GM18520 (cell line): ENCODE measurements around the gene PDE4D.
"Not testable (repeated sequence)": the region's sequence is repeated elsewhere in the genome, so short reads cannot be mapped to it uniquely, and the experiment has no call there.

Experiments
- ATAC-seq: cut with Tn5 transposase; IDR thresholded peaks from one replicate; pipeline ENCODE4 v1.9.1; 2021; ENCODE audit not compliant: unreplicated experiment

The PDE4D gene

DNA sequence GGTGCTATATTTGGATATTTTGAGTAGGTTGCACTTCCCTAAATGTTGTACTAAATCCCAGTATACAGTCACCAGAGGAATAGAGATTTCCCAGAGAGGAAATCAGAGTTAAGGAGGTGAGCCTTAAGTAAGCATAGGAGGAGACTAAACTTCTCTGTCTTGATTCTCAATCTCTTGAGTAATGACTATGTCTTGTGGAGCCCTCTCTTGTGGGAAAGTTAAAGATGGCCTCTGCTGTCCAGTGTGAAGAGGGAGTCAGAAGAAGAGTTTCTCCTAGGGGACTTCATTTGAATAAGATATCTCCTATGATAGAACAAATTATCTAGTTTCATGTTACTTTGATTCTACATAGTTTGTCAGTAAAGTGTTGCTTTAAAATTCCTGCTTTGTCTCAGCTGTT is 502.5 kb downstream of the PDE4D start:
- no peak for ATAC-seq

GRCh38 chr5:59390074-59390659 is 503.4 kb downstream of the PDE4D start:
- no peak for ATAC-seq

- ATAC-seq: no peak
Measured at GRCh38 chr5:59387127-59387526, 506.4 kb downstream of the PDE4D start.

DNA sequence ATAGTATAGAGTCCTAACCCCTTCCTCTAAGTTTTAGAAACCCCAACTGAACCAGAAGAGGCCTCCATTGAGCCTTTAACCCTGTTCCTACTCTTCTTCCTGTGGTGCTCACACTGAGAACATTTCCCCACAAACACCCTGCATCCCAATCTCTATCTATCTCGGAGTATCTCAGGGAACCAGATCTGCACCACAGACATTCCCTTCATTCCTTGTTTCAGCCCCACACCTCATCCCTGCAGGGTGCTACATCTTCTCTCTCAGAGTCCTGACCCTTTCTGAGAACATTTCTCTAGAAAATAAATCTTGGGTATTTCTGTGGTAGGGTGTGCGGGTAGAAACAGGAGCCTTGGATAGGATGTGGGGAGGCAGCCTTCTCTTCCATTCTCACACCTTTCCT is 507.8 kb downstream of the PDE4D start:
- no peak for ATAC-seq

DNA sequence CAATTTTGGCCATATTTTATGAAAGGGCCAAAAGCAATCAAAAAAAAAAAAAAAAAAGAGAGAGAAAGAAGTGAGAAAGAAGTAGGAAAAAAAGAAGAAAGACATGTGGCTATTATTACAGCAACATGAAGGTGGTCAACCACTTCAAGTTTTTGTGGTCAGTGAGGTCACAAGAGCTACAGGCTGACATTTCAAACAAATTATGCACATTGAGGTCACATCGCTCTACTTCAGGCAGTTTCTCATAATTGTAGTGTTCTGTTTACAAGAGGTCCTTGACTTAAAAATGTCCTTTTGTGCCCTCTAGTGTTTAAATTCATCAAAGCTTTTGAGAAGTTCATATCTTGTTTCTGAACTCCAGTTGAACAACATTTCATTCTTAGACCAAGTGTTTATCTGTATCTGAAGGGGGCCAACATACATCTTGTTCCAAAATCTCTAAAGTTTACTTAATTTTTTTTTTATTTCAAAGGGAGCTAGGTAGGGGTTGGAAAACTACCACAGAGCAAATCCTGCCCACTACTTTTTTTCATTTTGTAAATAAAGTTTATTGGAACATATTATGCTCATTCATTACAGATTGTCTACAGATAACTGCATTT is 513.1 kb downstream of the PDE4D start:
- peak; percentile 99 for ATAC-seq

- ATAC-seq: not testable (repeated sequence)
Measured at GRCh38 chr5:59374036-59374435, 519.5 kb downstream of the PDE4D start.

GRCh38 chr5:59371525-59372127 is 521.9 kb downstream of the PDE4D start:
- no peak for ATAC-seq

- no peak for ATAC-seq
Measured at GRCh38 chr5:59368951-59369350, 524.6 kb downstream of the PDE4D start.

- no peak for ATAC-seq
Measured at GRCh38 chr5:59367791-59368394, 525.6 kb downstream of the PDE4D start.

- no peak for ATAC-seq
Measured at GRCh38 chr5:59366784-59367183, 526.7 kb downstream of the PDE4D start.

DNA sequence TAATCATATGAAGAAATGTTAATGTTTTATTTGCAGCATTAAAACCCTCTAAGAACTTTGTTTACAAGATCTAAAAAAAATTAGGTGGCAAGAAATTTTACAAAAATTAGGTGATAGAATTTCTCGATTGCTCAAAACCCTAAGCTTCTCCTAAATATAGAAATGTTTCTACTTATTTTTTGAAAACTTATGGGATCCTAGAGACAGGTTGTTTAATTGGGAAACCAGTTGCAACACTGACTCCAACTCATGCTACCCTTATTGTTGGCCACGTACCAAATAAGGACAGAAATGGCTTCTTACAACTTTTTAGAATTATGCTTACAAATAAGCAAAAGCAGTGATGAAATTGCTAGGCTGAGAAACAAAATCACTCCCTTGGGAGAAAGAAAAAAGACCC is 531.1 kb downstream of the PDE4D start:
- ATAC-seq: no peak

- no peak for ATAC-seq
Measured at GRCh38 chr5:59361454-59361853, 532.1 kb downstream of the PDE4D start.

- ATAC-seq: no peak
Measured at GRCh38 chr5:59360130-59360555, 533.4 kb downstream of the PDE4D start.

DNA sequence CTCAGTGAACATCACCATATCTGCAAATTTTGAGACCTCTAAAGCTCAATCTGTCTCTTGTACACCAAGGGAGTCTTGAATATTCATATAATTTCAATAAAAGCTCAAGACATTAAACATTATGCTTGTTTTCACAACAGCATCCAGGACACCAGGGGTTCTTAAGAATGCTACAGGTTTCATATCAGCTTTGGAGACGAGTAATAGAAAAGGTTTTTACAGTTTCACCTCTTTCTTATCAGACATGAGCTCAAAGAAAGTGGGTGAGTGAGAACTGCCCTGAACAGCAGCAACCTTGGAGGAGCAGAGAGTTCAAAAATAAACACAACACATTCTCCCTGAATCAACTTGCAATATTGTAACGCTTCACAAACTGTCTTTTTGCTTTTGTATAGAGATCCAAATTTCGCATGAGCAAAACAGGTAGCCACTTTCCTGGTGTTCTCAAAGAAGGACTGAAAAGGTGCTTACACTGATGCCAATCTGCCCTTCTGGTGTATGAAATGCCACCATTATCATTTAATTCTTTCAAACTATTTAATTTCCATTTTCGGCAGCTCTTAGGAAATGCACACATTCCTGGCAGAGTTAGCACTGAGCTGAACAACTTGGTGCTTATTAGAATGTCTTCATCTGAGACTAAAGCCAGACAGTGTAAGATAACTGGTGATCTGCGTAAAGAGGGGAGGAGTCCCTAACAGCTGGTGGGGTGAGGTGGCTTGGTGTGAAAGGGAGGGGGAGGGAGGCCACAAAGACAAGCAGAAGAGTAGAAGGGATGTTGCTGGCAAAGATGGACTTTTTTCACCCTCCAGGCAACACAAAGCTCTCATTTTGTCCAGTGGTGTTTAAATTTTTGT is 535.3 kb downstream of the PDE4D start:
- no peak for ATAC-seq

DNA sequence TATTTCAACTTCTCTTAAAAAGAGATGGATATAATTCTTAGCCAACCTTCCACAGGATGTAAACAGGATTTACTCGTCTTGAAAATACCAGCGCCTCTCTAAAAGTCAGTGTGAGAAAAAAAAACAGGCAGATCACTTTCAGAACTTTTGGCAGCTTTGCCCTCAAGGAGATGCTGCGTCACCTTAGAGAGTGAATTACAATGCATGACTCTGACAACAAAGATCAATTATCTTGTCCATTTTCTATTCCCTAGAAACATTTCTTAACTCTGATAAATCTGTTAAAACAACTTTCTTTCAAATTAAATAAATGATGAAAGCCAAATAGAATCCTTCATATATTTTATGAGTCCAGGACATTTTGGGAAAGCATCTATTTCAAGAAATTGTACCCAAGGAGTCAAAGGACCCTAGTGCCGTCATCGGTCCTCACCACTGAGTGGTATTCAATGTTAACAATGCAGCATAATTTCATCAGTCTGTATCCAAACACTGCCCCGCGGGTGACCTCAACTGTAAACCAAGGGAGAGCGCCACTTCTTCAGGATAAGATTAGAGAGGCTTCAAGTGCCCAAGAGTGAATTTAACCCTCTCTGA is 536.0 kb downstream of the PDE4D start:
- ATAC-seq: no peak

DNA sequence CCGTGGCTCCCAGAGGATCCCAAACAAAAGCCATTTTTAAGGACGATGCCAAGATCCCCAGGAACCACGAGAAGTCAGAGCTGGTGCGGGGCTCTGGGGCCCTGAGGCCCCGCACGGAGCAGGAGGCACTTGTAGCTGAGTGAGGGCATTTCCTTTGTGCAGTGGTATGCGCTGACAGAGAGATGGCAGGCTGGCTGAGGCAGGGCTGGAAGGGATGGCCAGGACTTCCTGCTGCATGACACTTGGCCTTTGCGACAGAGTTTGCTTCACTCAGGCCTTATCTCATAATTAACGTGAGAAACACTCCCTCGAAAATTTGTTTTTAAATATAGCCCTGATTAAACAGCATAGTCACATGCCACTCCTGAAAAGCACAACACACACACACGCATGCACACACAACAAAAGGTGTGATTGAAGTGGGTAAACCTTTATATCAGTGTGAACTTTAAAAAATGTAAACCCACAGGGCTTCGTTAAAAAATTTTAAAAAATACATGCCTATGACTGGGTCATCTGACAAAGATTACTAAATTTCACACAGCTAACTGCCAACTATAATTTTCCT is 536.6 kb downstream of the PDE4D start:
- no peak for ATAC-seq

- no peak for ATAC-seq
Measured at GRCh38 chr5:59354811-59355210, 538.7 kb downstream of the PDE4D start.

- ATAC-seq: no peak
Measured at GRCh38 chr5:59354274-59354673, 539.3 kb downstream of the PDE4D start.

GRCh38 chr5:59351076-59351794 is 542.3 kb downstream of the PDE4D start:
- no peak for ATAC-seq

DNA sequence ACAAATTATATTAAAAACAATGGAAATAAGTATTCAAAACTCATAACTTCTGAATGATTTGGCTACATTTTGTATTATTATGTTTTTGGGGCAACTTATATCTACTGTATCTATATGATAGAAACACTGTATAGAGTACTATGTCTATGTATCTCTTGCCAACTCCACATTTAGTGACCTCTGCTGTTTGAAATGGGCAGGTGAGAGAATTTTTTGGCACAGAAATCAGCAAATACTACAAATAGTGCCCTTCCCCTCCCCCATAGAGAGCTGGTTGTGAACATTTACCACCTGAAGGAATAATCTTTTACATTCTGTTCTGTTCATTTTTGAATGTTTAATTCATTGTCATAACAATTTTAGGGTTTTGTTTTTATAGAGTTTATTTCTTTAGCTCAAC is 545.3 kb downstream of the PDE4D start:
- no peak for ATAC-seq
